IPS-18c (cell line): ENCODE measurements around the gene NEDD4L.
"Not testable (repeated sequence)": the region's sequence is repeated elsewhere in the genome, so short reads cannot be mapped to it uniquely, and the experiment has no call there.

ENCODE experiments used
- H3K4me3 ChIP-seq: 2 replicates; pipeline ENCODE4 v1.7.0; 2013; ENCODE audit warnings: low read depth, mild to moderate bottlenecking, low read length, moderate library complexity; ENCODE audit not compliant: insufficient read depth
- H3K9me3 ChIP-seq: one replicate; pipeline ENCODE4 v1.6.1; 2013; ENCODE audit warnings: mild to moderate bottlenecking, low read length, moderate library complexity; ENCODE audit not compliant: control insufficient read depth, insufficient read depth

NEDD4L gene

DNA sequence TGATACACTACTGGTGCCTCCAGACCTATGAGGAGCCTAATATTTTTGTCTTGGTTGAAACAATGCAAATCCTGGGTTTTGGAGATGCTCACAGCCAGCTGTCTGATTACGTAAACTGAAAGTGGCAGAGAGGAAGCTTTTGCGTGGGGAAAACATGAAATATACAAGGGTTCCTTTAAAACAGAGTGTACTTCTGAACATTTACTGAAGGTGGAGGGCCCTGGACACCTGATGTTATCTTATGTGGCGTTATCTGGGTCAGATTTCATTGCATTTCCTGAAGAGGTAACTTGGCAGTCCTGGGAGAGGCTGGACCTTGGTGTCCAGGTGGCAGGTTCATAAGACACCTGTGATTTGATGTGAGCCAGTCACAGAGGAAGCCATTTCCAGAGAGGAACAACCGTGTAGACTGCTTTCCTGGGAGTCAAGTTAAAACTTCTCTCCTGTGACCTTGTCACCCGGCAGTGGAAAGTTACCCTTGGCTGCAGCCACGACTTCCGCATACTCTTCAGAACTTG, 105.0 kb downstream of the NEDD4L start:
- Histone ChIP-seq H3K4me3 (no peak overlapping the region), H3K9me3 (no peaks in the 10 kb centered on the region)

DNA sequence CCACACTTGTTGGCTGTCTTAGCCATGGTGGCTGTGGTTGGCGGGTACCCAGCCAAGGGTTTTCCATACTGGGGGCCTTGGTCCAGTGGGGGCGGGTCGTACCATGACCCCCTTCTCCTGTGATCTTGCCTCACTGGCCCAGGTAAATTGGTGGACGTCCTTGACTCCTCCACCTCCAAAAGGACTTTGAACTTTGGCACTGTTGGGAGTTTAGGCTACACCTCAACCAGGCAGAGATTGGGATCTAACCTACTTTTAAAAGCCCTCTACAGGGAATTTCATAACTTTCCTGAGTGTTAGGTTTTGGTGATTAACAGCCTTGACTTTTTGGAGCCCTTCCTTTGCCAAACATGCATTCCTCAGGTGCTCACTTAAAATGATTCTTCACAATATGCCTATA, 106.7 kb downstream of the NEDD4L start:
- Histone ChIP-seq H3K9me3 (no peaks in the 10 kb centered on the region), H3K4me3 (no peak overlapping the region)

DNA sequence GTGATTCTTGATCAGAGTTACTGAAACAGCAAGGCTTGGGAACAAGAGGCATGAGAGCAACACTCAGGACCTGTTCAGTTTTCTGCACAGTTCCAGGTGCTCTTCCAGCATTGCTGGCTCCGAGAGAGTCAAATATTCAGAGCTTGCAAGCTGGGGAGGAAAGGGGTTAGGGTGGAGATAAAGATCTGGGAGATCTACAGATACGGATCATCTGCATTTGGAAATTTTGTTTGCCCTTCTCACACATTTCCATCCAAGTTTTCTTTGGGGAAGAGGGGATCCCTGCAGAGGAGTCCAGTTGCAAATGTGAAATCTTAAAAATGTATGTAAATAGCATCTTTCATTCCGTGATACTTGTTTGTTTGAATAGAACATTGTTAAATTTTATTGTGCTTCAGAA, 108.2 kb downstream of the NEDD4L start:
- no peak overlapping the region for H3K4me3 ChIP-seq

DNA sequence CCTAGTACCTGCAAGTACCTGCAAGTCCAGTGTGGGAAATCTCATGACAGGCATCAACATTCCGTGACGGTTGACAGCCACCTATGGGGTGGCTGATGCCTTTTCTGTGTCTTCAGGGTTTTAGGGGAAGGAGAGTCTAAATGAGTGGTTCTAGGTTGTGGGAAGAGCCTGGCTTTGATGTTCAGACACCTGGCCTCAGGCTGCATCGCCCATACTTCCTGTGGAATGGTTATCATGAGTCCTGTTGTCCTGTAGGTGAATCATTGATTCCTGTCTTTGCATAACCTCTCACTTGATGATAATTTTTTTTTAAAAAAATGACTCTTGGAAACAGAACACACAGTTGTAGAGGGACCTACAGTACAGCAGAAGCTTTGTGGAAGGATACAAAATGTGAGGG, 108.9 kb downstream of the NEDD4L start:
- no peaks in the 10 kb centered on the region for H3K9me3 ChIP-seq
- H3K4me3 ChIP-seq, result no peak overlapping the region

More for the DNA sequence above, 108.2 kb downstream of the NEDD4L start:
- no peaks in the 10 kb centered on the region for H3K9me3 ChIP-seq

DNA sequence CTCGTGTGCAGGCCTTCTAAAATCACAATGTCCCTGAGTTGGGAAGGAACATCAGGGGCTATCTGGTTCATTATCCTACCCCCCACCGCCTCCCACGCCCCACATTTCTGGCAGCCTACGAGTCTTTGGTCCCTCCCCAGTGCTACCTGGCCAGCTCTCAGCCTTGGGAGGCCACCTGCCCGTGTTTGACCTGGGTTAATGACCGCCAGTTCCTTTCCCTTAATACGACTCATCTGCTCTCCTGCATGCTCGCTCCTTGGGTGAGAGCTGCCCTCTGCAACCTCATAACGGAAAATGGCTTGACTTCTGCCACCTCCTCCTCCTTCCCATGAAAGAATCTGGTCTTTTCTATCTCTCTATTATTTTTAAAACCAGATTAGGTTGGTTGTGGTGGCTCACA, 112.5 kb downstream of the NEDD4L start:
- Histone ChIP-seq H3K9me3 (no peaks in the 10 kb centered on the region), H3K4me3 (no peak overlapping the region)

DNA sequence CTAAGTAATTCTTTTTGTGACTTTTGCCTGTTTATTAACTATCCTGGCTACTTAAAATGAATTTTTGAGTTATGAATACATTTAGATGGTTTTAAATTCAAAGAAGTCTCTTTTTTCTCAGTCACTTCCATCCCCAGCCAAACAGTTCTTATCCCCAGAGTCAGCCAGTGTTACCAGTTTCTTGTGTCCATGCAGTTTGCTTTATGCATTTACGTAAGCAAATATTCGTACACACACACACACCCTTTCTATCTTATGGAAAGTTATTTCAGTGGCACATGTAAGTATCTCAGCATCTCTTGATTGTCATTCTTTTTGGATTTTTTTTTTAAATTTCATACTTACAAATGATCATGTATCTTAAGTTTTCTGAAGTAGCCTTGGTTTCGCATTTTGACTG, 113.2 kb downstream of the NEDD4L start:
- no peaks in the 10 kb centered on the region for H3K9me3 ChIP-seq
- H3K4me3 ChIP-seq, result no peak overlapping the region

DNA sequence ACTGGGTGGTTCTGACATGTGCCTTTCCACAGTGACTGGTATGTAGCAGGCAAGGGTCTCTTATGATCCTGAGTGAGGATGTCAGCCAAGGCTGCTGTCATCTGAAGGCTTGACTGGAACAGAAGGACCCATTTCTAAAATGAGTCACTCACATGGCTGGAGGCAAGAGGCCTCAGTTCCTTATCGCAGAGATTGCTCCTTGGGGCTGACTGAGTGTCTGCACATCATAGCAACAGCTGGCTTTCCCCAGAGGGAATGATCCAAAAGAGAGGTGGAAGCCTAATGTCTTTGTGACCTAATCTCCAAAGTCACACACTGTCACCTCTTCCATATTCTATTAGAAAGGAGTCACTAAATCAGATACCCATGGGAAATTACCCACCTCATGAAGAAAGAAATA, 114.0 kb downstream of the NEDD4L start:
- no peak overlapping the region for H3K4me3 ChIP-seq
- H3K9me3 ChIP-seq, result no peaks in the 10 kb centered on the region

DNA sequence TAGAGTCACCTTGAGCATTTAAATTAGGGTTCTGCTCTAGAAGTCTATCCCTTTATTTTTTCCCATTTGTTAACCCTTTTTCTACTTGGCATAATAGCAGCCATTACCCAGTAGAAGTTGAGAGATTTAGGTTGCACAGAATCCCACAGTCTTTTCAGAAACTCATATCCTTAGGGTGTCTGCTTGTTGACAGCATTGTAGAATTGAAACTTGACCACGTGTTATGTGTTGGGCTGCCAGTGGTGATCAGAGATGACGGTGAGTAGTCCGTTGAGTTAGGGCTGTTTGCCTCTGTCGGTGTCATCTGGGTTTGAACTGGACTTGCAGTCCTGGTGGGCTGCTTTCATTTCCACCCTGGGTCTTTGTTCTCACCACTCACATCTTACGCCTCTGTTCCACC, 114.4 kb downstream of the NEDD4L start:
- H3K4me3 ChIP-seq, result no peak overlapping the region

DNA sequence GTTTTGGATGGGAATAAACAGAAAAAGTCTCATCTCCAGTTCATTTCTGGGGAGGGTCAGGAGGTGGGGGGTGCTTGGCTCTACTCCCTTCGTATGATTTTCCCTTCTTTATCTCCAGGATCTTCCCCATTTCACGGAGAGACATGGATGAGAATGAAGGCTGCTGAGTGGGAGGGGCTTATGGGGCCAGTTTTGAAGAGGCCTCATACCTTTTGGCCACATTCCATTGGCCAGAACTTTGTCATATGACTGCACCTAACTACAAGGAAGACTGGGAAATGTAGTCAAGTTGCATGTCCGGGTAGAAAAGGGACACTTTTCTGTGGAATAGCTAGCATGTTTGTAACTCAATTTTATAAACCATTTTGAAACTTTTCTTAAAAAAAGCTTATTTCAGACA, 117.6 kb downstream of the NEDD4L start:
- Histone ChIP-seq H3K4me3 (no peak overlapping the region), H3K9me3 (no peaks in the 10 kb centered on the region)

More for the DNA sequence above, 114.4 kb downstream of the NEDD4L start:
- H3K9me3 ChIP-seq, result no peaks in the 10 kb centered on the region

DNA sequence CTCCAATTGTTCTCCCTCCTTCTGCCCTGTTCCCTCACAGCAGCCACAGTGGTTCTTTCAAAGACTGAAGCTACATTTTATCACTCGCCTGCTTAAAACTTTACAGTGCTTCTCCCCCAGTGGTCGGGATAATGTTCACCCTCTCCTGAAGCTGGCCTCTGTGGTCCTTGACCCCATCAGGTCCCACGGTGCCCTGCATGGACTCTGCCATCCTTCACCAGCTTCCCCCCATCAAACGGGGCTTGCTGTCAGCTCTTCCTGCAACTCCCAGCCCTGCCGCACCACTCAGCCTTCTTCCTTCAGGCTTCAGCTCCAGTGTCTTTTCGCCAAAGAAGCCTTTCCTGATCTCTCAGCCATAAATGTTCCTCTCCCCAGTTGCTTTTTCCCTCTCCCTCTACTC, 118.1 kb downstream of the NEDD4L start:
- Histone ChIP-seq H3K9me3 (no peaks in the 10 kb centered on the region), H3K4me3 (no peak overlapping the region)

DNA sequence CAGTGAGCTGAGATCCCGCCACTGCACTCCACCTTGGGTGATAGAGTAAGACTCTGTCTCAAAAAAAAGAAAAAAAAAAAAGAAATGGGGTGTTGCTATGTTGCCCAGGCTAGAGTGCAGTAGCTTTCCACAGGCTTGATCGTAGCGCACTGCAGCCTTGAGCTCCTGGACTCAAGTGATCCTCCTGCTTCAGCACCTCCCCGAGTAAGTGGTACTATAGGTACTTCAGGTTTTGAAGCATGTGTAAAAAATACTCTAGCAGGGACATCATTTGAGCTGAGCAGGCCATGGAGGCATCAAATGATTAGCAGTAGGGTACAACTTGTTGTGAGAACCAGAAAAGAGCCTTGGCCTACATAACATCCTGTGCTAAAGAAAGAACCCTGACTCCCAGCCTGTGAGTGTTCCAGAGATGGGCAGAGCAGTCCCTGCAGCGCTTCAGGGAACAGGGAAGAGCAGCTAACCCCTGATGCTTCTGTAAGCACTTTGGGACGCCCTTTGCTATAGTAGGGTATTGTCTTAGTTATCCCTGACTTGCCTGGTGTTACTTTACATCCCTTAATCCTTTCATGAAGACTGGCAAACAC, 119.1 kb downstream of the NEDD4L start:
- Histone ChIP-seq H3K9me3 (no peaks in the 10 kb centered on the region), H3K4me3 (no peak overlapping the region)

DNA sequence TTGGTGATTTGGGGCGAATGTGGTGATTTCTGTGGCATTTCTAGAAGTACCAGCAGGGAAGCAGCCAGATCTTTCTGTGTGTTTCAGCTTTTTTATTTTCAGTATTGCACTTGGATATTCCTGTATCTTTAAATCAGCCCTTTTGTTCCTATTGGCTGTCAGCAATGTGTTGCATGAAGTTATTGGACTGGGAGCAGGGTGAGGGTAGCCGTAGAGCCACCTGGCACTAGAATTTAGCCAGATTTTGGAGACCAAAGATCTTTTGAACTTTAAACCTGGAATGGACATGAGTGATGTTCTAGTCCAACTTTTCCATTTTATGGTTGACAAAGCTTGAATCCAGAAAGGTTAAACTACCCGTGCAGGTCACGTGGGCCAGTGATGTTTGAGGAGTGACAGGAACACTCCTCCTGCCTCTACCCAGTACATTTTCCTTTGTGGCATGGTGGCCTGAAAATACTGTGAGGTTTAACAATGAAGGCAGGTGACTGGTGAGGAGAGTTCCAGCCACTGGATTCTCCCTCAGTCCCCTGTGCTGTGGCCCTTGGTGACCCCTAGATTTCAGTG, 122.3 kb downstream of the NEDD4L start:
- no peaks in the 10 kb centered on the region for H3K9me3 ChIP-seq
- no peak overlapping the region for H3K4me3 ChIP-seq

DNA sequence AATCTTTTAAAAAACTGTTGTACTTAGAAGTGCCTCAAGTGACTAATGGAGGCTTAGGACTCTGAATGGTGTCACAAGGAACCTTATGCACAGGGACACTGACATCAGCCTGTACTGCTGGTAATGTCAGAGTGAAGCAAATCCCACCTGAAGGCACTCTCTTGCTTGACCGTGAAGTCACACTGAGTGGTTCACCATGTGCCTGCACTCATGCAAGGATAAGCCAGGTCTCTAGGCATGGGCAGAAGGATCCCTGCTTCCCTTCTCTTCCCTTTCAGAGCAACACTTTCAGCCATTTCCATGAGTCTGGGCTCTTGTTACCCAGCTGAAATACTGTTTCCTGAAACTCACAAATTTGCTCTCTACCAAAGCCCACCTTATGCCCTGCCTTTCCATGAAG, 123.0 kb downstream of the NEDD4L start:
- H3K4me3 ChIP-seq, result no peak overlapping the region
- H3K9me3 ChIP-seq, result no peaks in the 10 kb centered on the region

DNA sequence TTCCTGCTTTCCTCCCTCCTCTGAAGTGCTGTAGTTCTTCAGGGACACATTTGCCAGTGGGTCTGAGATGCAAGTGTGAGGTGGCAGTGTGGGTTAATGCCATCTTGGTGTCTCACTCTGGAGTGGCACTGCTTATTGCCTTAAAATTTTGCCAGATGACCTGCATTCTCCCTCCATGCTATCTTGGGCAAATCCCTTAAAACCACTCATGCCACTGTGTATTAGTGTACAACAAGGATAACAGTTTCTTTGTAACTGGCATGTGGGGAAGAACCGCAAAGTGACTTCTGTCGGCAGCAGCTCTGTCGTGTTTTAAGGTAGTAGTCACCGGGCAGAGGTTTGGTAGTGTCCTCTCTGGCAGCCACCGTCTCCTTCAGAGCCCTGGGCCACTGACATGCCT, 124.2 kb downstream of the NEDD4L start:
- Histone ChIP-seq H3K4me3 (no peak overlapping the region), H3K9me3 (no peaks in the 10 kb centered on the region)

DNA sequence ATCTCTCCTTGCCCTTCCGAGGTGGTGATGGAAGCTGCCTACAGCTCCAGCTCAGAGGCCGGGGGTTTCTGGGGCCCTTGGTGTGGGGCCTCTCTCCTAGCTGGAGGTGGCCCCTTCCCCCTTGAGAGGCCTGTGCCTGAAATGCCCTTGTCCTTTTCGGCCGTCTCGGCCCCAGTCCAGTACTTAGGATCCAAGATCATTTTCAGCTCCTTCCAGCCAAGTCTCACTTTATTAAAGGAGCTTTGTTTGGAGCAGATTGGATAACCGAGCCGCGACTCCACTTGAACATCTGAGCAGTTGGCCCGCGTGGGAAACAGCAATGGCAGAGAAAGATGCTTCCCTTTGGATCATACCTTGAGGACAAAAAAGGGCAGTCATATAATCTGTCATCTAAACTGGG, 125.0 kb downstream of the NEDD4L start:
- Histone ChIP-seq H3K4me3 (no peak overlapping the region), H3K9me3 (no peaks in the 10 kb centered on the region)

DNA sequence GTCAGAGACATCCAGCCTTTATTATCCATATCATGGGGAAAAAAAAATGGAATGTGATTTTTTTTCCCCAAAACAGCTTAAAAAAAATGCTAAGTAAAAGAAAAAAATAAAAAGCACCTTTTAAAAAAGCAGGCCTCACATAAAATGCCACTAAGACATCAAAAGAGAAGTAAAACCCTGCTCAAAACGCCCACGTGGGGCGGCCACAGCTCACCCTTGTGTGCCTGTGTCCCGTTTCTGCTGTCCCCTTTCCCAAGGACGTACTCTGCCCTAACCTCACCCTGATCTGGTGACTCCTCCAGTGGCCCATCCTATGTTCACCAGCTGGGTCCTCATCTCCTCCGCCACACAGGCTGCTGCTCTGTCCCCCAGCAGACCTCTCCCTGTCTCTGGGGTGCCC, 125.4 kb downstream of the NEDD4L start:
- H3K9me3 ChIP-seq, result no peaks in the 10 kb centered on the region
- no peak overlapping the region for H3K4me3 ChIP-seq

DNA sequence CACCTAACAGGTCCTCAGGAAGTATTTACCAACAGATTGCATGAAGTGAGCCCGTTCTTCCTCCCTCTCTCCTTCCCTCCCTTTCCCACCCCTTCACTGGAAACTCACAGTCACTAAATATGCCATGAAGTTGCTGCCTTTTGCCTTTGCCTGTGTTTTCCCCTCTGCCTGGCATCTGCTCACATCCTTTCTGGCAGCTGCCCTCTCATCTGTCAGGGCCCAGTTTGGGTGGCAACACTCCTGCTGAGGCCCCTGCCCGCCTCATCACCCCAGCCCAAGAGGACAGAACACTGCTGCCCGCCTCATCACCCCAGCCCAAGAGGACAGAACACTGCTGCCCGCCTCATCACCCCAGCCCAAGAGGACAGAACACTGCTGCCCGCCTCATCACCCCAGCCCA, 126.0 kb downstream of the NEDD4L start:
- H3K4me3 ChIP-seq, H3K9me3 ChIP-seq: not testable (repeated sequence)

DNA sequence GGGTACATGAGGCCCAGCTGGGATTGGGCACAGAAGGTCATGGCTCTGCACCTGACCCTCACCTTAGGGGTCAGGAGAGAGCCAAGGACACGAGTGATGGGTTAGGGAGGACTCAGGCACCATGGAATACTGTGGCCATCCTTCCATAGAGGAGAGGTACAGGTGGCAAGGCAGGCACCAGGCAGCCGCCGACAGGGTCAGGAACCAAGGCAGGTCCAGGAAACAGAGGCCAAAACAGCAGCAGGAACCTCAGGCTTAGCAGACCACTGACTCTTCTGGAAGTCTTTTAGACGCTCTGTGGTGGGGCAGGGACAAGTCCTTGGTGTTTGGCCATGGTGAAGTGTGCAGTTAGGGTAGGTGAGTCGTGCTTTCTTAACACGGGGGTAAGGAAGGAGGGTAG, 128.0 kb downstream of the NEDD4L start:
- Histone ChIP-seq H3K9me3 (no peaks in the 10 kb centered on the region), H3K4me3 (no peak overlapping the region)

DNA sequence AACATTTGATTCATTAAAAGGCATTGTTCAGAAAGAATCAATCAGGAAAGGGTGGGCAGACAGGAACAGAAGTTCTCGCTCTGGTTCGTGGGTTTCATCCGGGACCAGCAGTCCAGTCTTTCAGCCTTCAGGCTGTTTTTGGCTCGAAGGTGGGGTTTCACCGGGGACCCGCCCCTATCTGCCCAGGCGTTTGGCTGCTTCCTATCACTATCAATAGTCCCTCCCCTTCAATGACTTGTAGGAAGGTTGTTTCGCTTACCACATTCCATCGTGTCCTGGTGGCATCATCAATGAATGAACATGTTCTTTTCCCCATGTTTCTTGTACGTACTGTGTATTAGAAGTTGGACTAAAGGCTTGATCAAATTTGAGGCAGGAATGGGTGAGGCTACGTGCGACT, 130.3 kb downstream of the NEDD4L start:
- H3K9me3 ChIP-seq, result no peaks in the 10 kb centered on the region
- no peak overlapping the region for H3K4me3 ChIP-seq
